Spleen (tissue), 7 donors: ENCODE data around the gene TMEM163.

Experiments used
- CTCF ChIP-seq, 11 experiments: fragments of 200-600 bp in 7 of 11; fragments of 450-650 bp in 4 of 11; sonication (generic) in 4 of 11; IDR thresholded peaks in 8 of 11; conservative IDR thresholded peaks in 3 of 11; 1 replicate in 7 of 11; 2 replicates in 4 of 11; pipeline versions ENCODE4 v1.4.0 to v1.8.0; 2016 to 2021; ENCODE audit warnings: antibody characterized with exemption in 11 of 11, inconsistent platforms in 4 of 11, mild to moderate bottlenecking in 1 of 11
- POLR2A ChIP-seq, 3 donors: fragments of 450-650 bp; IDR thresholded peaks; one replicate each; pipeline ENCODE4 v1.5.1; 2017; ENCODE audit warnings: antibody characterized with exemption in 3 of 3, mild to moderate bottlenecking in 1 of 3
- donor health status: DM: no; HTN: no; CAD: no; lungs with moderate emphysema.
- donor health status: DM: no; HTN: no; CAD: no.
- donor health status: DM: no; HTN: no; CAD: no.

GRCh38 chr2:134505446-134505845 is 213.4 kb downstream of the TMEM163 start:
- no peak for TF ChIP-seq POLR2A (IDR thresholded peaks at IDR 0.05)
- TF ChIP-seq CTCF (IDR thresholded peaks at IDR 0.05 in 8 of 11, conservative IDR thresholded peaks at IDR 0.05 in 3 of 11), result no peak
